Keratinocyte (primary cell): ENCODE data around the gene XRCC3.

Experiments
- EZH2 ChIP-seq: IDR thresholded peaks from one replicate; pipeline ENCODE4 v1.6.1; 2012; ENCODE audit warnings: inconsistent platforms, mild to moderate bottlenecking, low read length, moderate library complexity
- TF ChIP-seq, protein P1 (sequence below), 3 experiments: IDR thresholded peaks in 1 of 3; conservative IDR thresholded peaks in 1 of 3; optimal IDR thresholded peaks in 1 of 3; 2 replicates in 2 of 3; 3 replicates in 1 of 3; pipeline versions ENCODE3 to v1.5.1; 2011; ENCODE audit warnings: low read length in 3 of 3, mild to moderate bottlenecking in 3 of 3, moderate library complexity in 2 of 3, control low read depth in 1 of 3, inconsistent platforms in 1 of 3; ENCODE audit not compliant: insufficient read depth in 2 of 3; ENCODE audit errors: extremely low read depth in 1 of 3

DNA sequence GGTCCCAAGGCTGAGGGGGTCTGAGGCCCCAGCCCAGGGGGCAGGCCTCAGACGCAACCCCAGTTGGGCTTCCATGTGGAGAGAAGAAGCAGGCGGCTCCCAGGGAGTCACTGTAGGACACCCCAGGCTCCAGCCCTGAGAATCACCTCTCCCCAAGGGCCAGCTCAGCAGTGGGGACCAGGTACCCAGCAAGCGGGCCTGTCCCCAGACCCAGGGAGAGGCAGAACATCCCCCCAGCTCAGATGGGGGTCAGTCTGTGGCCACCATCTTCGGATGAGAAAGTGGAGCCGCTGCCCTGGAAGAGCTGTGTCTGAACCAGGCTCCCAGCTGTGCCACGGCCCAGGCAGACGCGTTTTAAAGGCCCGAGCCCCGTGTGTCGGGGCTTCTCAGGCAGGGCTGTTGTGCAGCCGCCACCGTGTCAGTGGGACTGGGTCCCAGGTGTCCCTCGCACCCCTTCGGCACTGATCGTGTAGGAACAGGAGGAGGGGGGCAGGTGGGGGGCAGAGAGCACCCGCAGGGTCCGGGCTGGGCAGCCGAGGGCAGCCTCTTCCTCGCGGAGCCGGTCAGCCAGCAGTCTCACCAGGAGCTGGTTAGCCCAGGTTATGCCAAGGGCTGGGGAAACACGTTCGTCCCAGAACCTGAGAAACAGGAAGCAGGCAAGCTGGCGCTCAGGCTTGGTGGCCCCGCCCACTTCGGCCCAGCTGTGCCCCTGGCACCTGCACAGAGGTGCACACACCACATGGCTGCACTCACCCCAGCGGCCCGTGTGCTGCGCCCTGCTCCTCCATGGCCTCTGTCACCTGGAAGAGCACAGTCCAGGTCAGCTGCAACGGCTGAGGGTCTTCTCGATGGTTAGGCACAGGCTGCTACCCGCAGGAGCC, 16.6 kb downstream of the XRCC3 start:
- TF ChIP-seq, protein P1, sequence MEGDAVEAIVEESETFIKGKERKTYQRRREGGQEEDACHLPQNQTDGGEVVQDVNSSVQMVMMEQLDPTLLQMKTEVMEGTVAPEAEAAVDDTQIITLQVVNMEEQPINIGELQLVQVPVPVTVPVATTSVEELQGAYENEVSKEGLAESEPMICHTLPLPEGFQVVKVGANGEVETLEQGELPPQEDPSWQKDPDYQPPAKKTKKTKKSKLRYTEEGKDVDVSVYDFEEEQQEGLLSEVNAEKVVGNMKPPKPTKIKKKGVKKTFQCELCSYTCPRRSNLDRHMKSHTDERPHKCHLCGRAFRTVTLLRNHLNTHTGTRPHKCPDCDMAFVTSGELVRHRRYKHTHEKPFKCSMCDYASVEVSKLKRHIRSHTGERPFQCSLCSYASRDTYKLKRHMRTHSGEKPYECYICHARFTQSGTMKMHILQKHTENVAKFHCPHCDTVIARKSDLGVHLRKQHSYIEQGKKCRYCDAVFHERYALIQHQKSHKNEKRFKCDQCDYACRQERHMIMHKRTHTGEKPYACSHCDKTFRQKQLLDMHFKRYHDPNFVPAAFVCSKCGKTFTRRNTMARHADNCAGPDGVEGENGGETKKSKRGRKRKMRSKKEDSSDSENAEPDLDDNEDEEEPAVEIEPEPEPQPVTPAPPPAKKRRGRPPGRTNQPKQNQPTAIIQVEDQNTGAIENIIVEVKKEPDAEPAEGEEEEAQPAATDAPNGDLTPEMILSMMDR (optimal IDR thresholded peaks at IDR 0.05 in 1 of 3, IDR thresholded peaks at IDR 0.05 in 1 of 3, conservative IDR thresholded peaks at IDR 0.05 in 1 of 3; ENCODE audit: extremely low read depth in 1 of 3, insufficient read depth in 2 of 3, low read length in 3 of 3), result no peak
- no peak for TF ChIP-seq EZH2
